HepG2 (cell line): ENCODE data around the gene MBOAT7. TPM values are rescaled to one million over a fixed set of nuclear protein-coding genes. Genes with fewer than 3 reads are reported as not detected.

ENCODE experiments used
- ATAC-seq: fragments of 200-7000 bp; cut with Tn5 transposase; 3 replicates; pipeline ENCODE4 v1.9.1; 2020; ENCODE audit warnings: mild to moderate bottlenecking, moderate library complexity
- BruUV-seq: library from RNA; stranded (reverse); fragments of 400-500 nt; replicated peaks from 2 replicates; lab custom pipeline; 2021; lab: Mats Ljungman, UMichigan
- CTCF ChIA-PET: fragments of 300-600 bp; formaldehyde crosslinking; extraction: SDS; loops from one replicate; lab custom pipeline; 2021; ENCODE audit warnings: low total read pairs, inconsistent platforms, low intra/inter-chr PET ratio; lab: Yijun Ruan, JAX
- POLR2A ChIA-PET: fragments of 350-600 bp; sonication (Branson Sonifier 250); formaldehyde crosslinking; loops from one replicate; lab custom pipeline; 2020; ENCODE audit warnings: antibody characterized with exemption, inconsistent platforms; lab: Yijun Ruan, JAX
- DNase-seq: peaks from one replicate; pipeline ENCODE4 v3.0.0-alpha.2; 2015; ENCODE audit warnings: low spot score
- FAIRE-seq: peaks from 3 replicates; lab custom pipeline; 2011; peaks lifted over from hg19 to GRCh38; lab: Jason Lieb, UNC
- H2AFZ ChIP-seq: one replicate; pipeline ENCODE4 v1.6.1; 2011; ENCODE audit warnings: low read length, inconsistent platforms
- H3K27ac ChIP-seq: fragments of 300-600 bp; 3 replicates; pipeline ENCODE4 v1.8.0; 2011; ENCODE audit warnings: mixed run types, mild to moderate bottlenecking, mixed read lengths, low read length, inconsistent platforms; ENCODE audit not compliant: insufficient read depth; ENCODE audit errors: extremely low read length
- H3K27me3 ChIP-seq, 2 experiments: fragments of 200-600 bp in 1 of 2; 2 replicates in 1 of 2; 3 replicates in 1 of 2; pipeline versions ENCODE4 v1.6.0 to v1.8.0; 2011; ENCODE audit warnings: low read length in 2 of 2, mild to moderate bottlenecking in 2 of 2, moderate library complexity in 2 of 2, inconsistent platforms in 1 of 2; ENCODE audit not compliant: insufficient read depth in 2 of 2, control insufficient read depth in 1 of 2
- H3K36me3 ChIP-seq, 2 experiments: fragments of 200-600 bp in 1 of 2; replicated peaks in 1 of 2; 2 replicates in 1 of 2; 3 replicates in 1 of 2; pipeline versions ENCODE4 v1.5.1 to v1.8.0; 2011; ENCODE audit warnings: low read length in 2 of 2, inconsistent platforms in 1 of 2; ENCODE audit not compliant: insufficient read depth in 2 of 2, control insufficient read depth in 1 of 2
- H3K4me1 ChIP-seq: 2 replicates; pipeline ENCODE4 v1.5.1; 2012; ENCODE audit warnings: low read length, inconsistent platforms; ENCODE audit not compliant: insufficient read depth
- H3K4me2 ChIP-seq: 2 replicates; pipeline ENCODE4 v1.6.0; 2011; ENCODE audit warnings: low read depth, low read length, inconsistent platforms
- H3K4me3 ChIP-seq, 3 experiments: fragments of 200-600 bp in 1 of 3; sonication (generic), shearing (Covaris generic) in 1 of 3; replicated peaks in 1 of 3; 2 replicates each; pipeline ENCODE4 v1.5.1; 2011 to 2016; ENCODE audit warnings: low read length in 3 of 3, inconsistent platforms in 2 of 3, low read depth in 2 of 3, mild to moderate bottlenecking in 2 of 3, control low read depth in 1 of 3, mixed read lengths in 1 of 3; ENCODE audit not compliant: insufficient read depth in 1 of 3
- H3K79me2 ChIP-seq: one replicate; pipeline ENCODE4 v1.6.1; 2011; ENCODE audit warnings: low read length, inconsistent platforms; ENCODE audit not compliant: insufficient read depth
- H3K9ac ChIP-seq: 2 replicates; pipeline ENCODE4 v1.6.0; 2011; ENCODE audit warnings: mild to moderate bottlenecking, low read depth, low read length, inconsistent platforms; ENCODE audit not compliant: insufficient read depth
- H3K9me3 ChIP-seq: 2 replicates; pipeline ENCODE4 v1.5.1; 2012; ENCODE audit warnings: mild to moderate bottlenecking, low read length
- H4K20me1 ChIP-seq: 2 replicates; pipeline ENCODE4 v1.6.0; 2011; ENCODE audit warnings: inconsistent platforms, mild to moderate bottlenecking, low read length, moderate library complexity; ENCODE audit not compliant: insufficient read depth
- CENPT ChIP-seq: sonication (generic); formaldehyde crosslinking; IDR thresholded peaks from 2 replicates; pipeline ENCODE4 v1.8.0; 2022; ENCODE audit warnings: low read depth, mild to moderate bottlenecking, moderate library complexity, missing genetic modification reagents
- IRF2 ChIP-seq: IDR thresholded peaks from 2 replicates; pipeline ENCODE4 v1.6.1; 2018; ENCODE audit warnings: missing genetic modification reagents, missing compliant biosample characterization
- MTA3 ChIP-seq: sonication (generic); formaldehyde crosslinking; IDR thresholded peaks from 2 replicates; pipeline ENCODE4 v1.4.0; 2020; ENCODE audit warnings: missing genetic modification reagents
- NONO ChIP-seq, 2 experiments: fragments of 450-650 bp in 1 of 2; sonication (generic) in 1 of 2; formaldehyde crosslinking in 1 of 2; IDR thresholded peaks in 1 of 2; conservative IDR thresholded peaks in 1 of 2; 2 replicates each; pipeline versions ENCODE4 v1.6.1 to v1.8.0; 2017 to 2022; ENCODE audit warnings: mild to moderate bottlenecking in 1 of 2, missing genetic modification reagents in 1 of 2, moderate library complexity in 1 of 2
- PCBP2 ChIP-seq: fragments of 200-400 bp; formaldehyde crosslinking; optimal IDR thresholded peaks from 2 replicates; pipeline ENCODE3; 2018; ENCODE audit warnings: low read length, low read depth; ENCODE audit not compliant: poor library complexity, severe bottlenecking
- POLR2AphosphoS5 ChIP-seq: IDR thresholded peaks from 2 replicates; pipeline ENCODE4 v1.6.1; 2012; ENCODE audit warnings: low read depth, low read length
- PRDM4 ChIP-seq: sonication (generic); formaldehyde crosslinking; IDR thresholded peaks from 2 replicates; pipeline ENCODE4 v1.9.0; 2021; ENCODE audit warnings: missing genetic modification reagents, borderline replicate concordance
- RFX5 ChIP-seq: IDR thresholded peaks from 2 replicates; pipeline ENCODE4 v1.6.1; 2011; ENCODE audit warnings: low read depth, low read length, improper control_type of control experiment
- SNAI1 ChIP-seq: sonication (generic); formaldehyde crosslinking; IDR thresholded peaks from 2 replicates; pipeline ENCODE4 v1.5.0; 2020; ENCODE audit warnings: mild to moderate bottlenecking, missing genetic modification reagents, borderline replicate concordance
- SOX6 ChIP-seq, 2 experiments: fragments of 450-650 bp in 1 of 2; sonication (generic) in 1 of 2; formaldehyde crosslinking in 1 of 2; IDR thresholded peaks; 2 replicates each; pipeline versions ENCODE4 v1.4.0 to v1.6.1; 2017 to 2020; ENCODE audit warnings: antibody characterized with exemption in 1 of 2, mild to moderate bottlenecking in 1 of 2, missing genetic modification reagents in 1 of 2
- SYNCRIP ChIP-seq: fragments of 200-400 bp; formaldehyde crosslinking; IDR thresholded peaks from 2 replicates; pipeline ENCODE4 v1.6.1; 2018; ENCODE audit warnings: mild to moderate bottlenecking, low read depth, low read length; ENCODE audit not compliant: insufficient read depth
- ZNF256 ChIP-seq: sonication (generic); formaldehyde crosslinking; conservative IDR thresholded peaks from 2 replicates; pipeline ENCODE4 v1.4.0; 2020; ENCODE audit warnings: missing genetic modification reagents
- ZNF333 ChIP-seq: sonication (generic); formaldehyde crosslinking; IDR thresholded peaks from 2 replicates; pipeline ENCODE4 v1.4.0; 2020; ENCODE audit warnings: mild to moderate bottlenecking, missing genetic modification reagents, borderline replicate concordance
- ZNF703 ChIP-seq: sonication (generic); formaldehyde crosslinking; IDR thresholded peaks from 2 replicates; pipeline ENCODE4 v1.5.1; 2020; ENCODE audit warnings: missing genetic modification reagents, mild to moderate bottlenecking, moderate library complexity, borderline replicate concordance
- WGBS: methylation state at CpG from one replicate; pipeline ENCODE4 v1.1.6; 2017; ENCODE audit warnings: low lambda C conversion rate; 5-methylcytosine and 5-hydroxymethylcytosine counted together
- in situ Hi-C: cut with HindIII; loops from 2 replicates; pipeline ENCODE4 v1.10.0; 2017; ENCODE audit warnings: low pct_unique_long_range_greater_than_20kb; ENCODE audit not compliant: extremely low pct_ligation_motif_present
- intact Hi-C: fragments of 100-400 bp; cut with micrococcal nuclease; formaldehyde crosslinking; loops from one replicate; pipeline ENCODE4 v1.10.0; 2022; ENCODE audit not compliant: unreplicated experiment
- polyA plus RNA-seq, 8 experiments: library from polyadenylated mRNA; depleted of rRNA in 3 of 8; stranded (reverse) in 7 of 8; unstranded in 1 of 8; fragments of >200 nt; fragmentation: Illumina TruSeq in 4 of 8; extraction: Trizol in 4 of 8; gene quantifications; 2 replicates each; pipeline versions ENCODE4 v1.2.1 to v1.2.3, GENCODE V29; 2011 to 2016; ENCODE audit warnings: low read depth in 4 of 8, missing spikeins in 1 of 8, mixed read lengths in 1 of 8; ENCODE audit not compliant: insufficient read depth in 1 of 8
- total RNA-seq, 5 experiments: library from RNA; depleted of rRNA; stranded (reverse); fragments of >200 nt; fragmentation: Illumina TruSeq; extraction: Trizol; gene quantifications; 2 replicates each; pipeline ENCODE4 v1.2.3, GENCODE V29; 2016; ENCODE audit warnings: low read depth in 1 of 5

Gene MBOAT7
- total and polyA plus RNA-seq, 2 of the 13 experiments (the other 11 are each of a cell fraction or from before 2014, with no cell fraction given) = 22.2 to 25.5 TPM

- TF ChIP-seq PRDM4 (no peak), NONO (IDR thresholded peaks at IDR 0.05) (no peak), NONO (CRISPR knock-in tag; conservative IDR thresholded peaks at IDR 0.05) (peak; percentile 10; the same call in 1 of the 2 replicates)
Measured at GRCh38 chr19:54158812-54159351, 30.5 kb downstream of the MBOAT7 start (continued).

GRCh38 chr19:54156953-54157352, 32.4 kb downstream of the MBOAT7 start:
- H3K4me3 ChIP-seq = no peak overlapping the region
- no peaks in the 10 kb centered on the region for H4K20me1 ChIP-seq
- FAIRE-seq = no peak
- ChIA-PET POLR2A (interaction anchor here (2.1 kb wide), 1 partner anchor 20 kb away, joined by 10 read pairs; the partner anchor contains the start of gene CNOT3), CTCF (no interaction called here)
- intact Hi-C loops = no loop called here
- BruUV-seq = no TSS peak
- ATAC-seq = no peak
- H3K27me3 ChIP-seq = no peaks in the 10 kb centered on the region; a peak in 1 of 5 replicates
- H3K36me3 ChIP-seq = peaks cover 18 to 59% of the 10 kb centered on the region in 2 experiments
- DNase-seq = no peak
- TF ChIP-seq POLR2AphosphoS5 = no peak
- TF ChIP-seq NONO (IDR thresholded peaks at IDR 0.05) = no peak
- no peak for TF ChIP-seq NONO (CRISPR knock-in tag; conservative IDR thresholded peaks at IDR 0.05)
- TF ChIP-seq ZNF256 (CRISPR knock-in tag) = no peak
- TF ChIP-seq MTA3 (CRISPR knock-in tag) = no peak
- no peak for TF ChIP-seq PCBP2
- no peak for TF ChIP-seq CENPT (CRISPR knock-in tag)
- TF ChIP-seq ZNF703 (CRISPR knock-in tag) = no peak
- TF ChIP-seq RFX5 = no peak
- no peak for TF ChIP-seq SOX6 (IDR thresholded peaks at IDR 0.05)
- TF ChIP-seq SOX6 (CRISPR knock-in tag; IDR thresholded peaks at IDR 0.05) = no peak
- TF ChIP-seq IRF2 (CRISPR knock-in tag) = no peak
- TF ChIP-seq SYNCRIP = no peak
- TF ChIP-seq ZNF333 = no peak
- no peak for TF ChIP-seq SNAI1
- TF ChIP-seq, all 625 proteins: peak for 0
- Histone ChIP-seq H3K79me2 (peaks cover 13% of the 10 kb centered on the region), H3K9ac (no peak overlapping the region), H3K27ac (no peak overlapping the region), H3K4me2 (no peak overlapping the region), H3K4me1 (peaks cover 13% of the 10 kb centered on the region), H3K9me3 (no peaks in the 10 kb centered on the region), H2AFZ (no peak overlapping the region)
- in situ Hi-C loops = no loop called here
- 98% methylated on average over 3 of the region's 3 CpGs for WGBS
